Ovary (tissue), 3 donors: ENCODE measurements around the gene GATB.
"Not testable (repeated sequence)": the region's sequence is repeated elsewhere in the genome, so short reads cannot be mapped to it uniquely, and the experiment has no call there.

Source experiments
- CTCF ChIP-seq, 3 donors: fragments of 450-650 bp in 2 of 3; fragments of 200-600 bp in 1 of 3; IDR thresholded peaks; one replicate each; pipeline versions ENCODE4 v1.5.1 to v1.8.0; 2016 to 2022; ENCODE audit warnings: antibody characterized with exemption in 3 of 3, mild to moderate bottlenecking in 1 of 3
- EP300 ChIP-seq: sonication (generic); formaldehyde crosslinking; IDR thresholded peaks from one replicate; pipeline ENCODE4 v1.6.1; 2017; ENCODE audit warnings: antibody characterized with exemption
- POLR2A ChIP-seq: fragments of 450-650 bp; IDR thresholded peaks from one replicate; pipeline ENCODE4 v1.6.1; 2017; ENCODE audit warnings: antibody characterized with exemption, mild to moderate bottlenecking, moderate library complexity
- donor health status: DM: no; HTN: no; CAD: no.

DNA sequence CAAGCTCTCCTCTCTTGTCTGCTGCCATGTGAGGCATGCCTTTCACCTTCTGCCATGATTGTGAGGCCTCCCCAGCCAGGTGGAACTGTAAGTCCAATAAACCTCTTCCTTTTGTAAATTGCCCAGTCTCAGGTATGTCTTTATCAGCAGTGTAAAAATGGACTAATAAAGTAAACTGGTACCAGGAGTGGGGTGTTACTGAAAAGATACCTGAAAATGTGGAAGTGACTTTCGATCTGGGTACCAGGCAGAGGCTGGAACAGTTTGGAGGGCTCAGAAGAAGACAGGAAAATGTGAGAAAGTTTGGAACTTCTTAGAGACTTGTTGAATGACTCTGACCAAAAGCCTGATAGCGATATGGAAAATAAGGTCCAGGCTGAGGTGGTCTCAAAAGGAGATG is 24.0 kb downstream of the GATB start:
- TF ChIP-seq CTCF (IDR thresholded peaks at IDR 0.05); POLR2A; EP300: not testable (repeated sequence)
